Measurements from ENCODE around the gene COG6.

GRCh38 chr13:39773833-39774232, 118.4 kb downstream of the COG6 start:
- TF ChIP-seq POLR2A (IDR thresholded peaks at IDR 0.05) = no peak
- TF ChIP-seq POLR2AphosphoS5 (IDR thresholded peaks at IDR 0.05) = no peak
- no peak for TF ChIP-seq CTCF (IDR thresholded peaks at IDR 0.05)
- TF ChIP-seq EP300 (IDR thresholded peaks at IDR 0.05; ENCODE audit: low read depth) = no peak
